HUES64 (cell line): ENCODE data around the gene TLK2.
"Not testable (repeated sequence)": the region's sequence is repeated elsewhere in the genome, so short reads cannot be mapped to it uniquely, and the experiment has no call there.

Experiments used
- H3K27ac ChIP-seq: 2 replicates; pipeline ENCODE4 v1.7.0; 2013; ENCODE audit warnings: low read depth, low read length, inconsistent platforms
- H3K27me3 ChIP-seq: 2 replicates; pipeline ENCODE4 v1.6.1; 2013; ENCODE audit warnings: mild to moderate bottlenecking, low read length; ENCODE audit not compliant: insufficient read depth
- H3K36me3 ChIP-seq: 2 replicates; pipeline ENCODE4 v1.6.1; 2013; ENCODE audit warnings: mild to moderate bottlenecking, low read length; ENCODE audit not compliant: insufficient read depth
- H3K4me1 ChIP-seq: 2 replicates; pipeline ENCODE4 v1.6.1; 2013; ENCODE audit warnings: mild to moderate bottlenecking, low read length, moderate library complexity; ENCODE audit not compliant: insufficient read depth
- H3K4me3 ChIP-seq: 2 replicates; pipeline ENCODE4 v1.5.1; 2013; ENCODE audit warnings: mild to moderate bottlenecking, low read length, moderate library complexity
- H3K9ac ChIP-seq: 2 replicates; pipeline ENCODE4 v1.6.1; 2013; ENCODE audit warnings: mild to moderate bottlenecking, low read depth, low read length
- H3K9me3 ChIP-seq: 2 replicates; pipeline ENCODE4 v1.6.1; 2013; ENCODE audit warnings: low read depth, low read length; ENCODE audit not compliant: insufficient read depth
- WGBS: fragments of 150-250, 120-280 bp; methylation state at CpG from one replicate; pipeline ENCODE4 v1.1.7; 2013; ENCODE audit warnings: missing lambda C conversion rate; 5-methylcytosine and 5-hydroxymethylcytosine counted together

TLK2 gene

GRCh38 chr17:62465271-62465670, 13.4 kb upstream of the TLK2 start:
- H3K27me3 ChIP-seq, H3K4me3 ChIP-seq, H3K4me1 ChIP-seq, H3K27ac ChIP-seq, H3K36me3 ChIP-seq, H3K9ac ChIP-seq, H3K9me3 ChIP-seq: not testable (repeated sequence)
- 94% methylated on average over 7 of the region's 7 CpGs for WGBS

- not testable (repeated sequence) for H3K27me3 ChIP-seq, H3K36me3 ChIP-seq, H3K4me3 ChIP-seq, H3K9me3 ChIP-seq, H3K9ac ChIP-seq, H3K4me1 ChIP-seq, H3K27ac ChIP-seq
- 86% methylated on average over 5 of the region's 8 CpGs for WGBS
Measured at GRCh38 chr17:62470666-62471379, 7.8 kb upstream of the TLK2 start.

GRCh38 chr17:62471380-62471880, 7.2 kb upstream of the TLK2 start:
- not testable (repeated sequence) for H3K4me3 ChIP-seq, H3K9ac ChIP-seq, H3K27ac ChIP-seq, H3K27me3 ChIP-seq, H3K36me3 ChIP-seq, H3K4me1 ChIP-seq, H3K9me3 ChIP-seq
- WGBS, result 90% methylated on average over 7 of the region's 9 CpGs

GRCh38 chr17:62473030-62473982, 5.3 kb upstream of the TLK2 start:
- not testable (repeated sequence) for H3K9ac ChIP-seq, H3K9me3 ChIP-seq, H3K36me3 ChIP-seq, H3K4me1 ChIP-seq, H3K4me3 ChIP-seq, H3K27me3 ChIP-seq
- 92% methylated on average over 4 of the region's 8 CpGs for WGBS
- peak overlapping the region; percentile 41; the same call in 1 of the 2 replicates for H3K27ac ChIP-seq

- H3K36me3 ChIP-seq, H3K4me1 ChIP-seq, H3K9ac ChIP-seq, H3K9me3 ChIP-seq, H3K27me3 ChIP-seq, H3K27ac ChIP-seq: not testable (repeated sequence)
- WGBS, result 90% methylated on average over 8 of the region's 8 CpGs
- peak overlapping the region; percentile 66 for H3K4me3 ChIP-seq
Measured at GRCh38 chr17:62477111-62477510, 1.5 kb upstream of the TLK2 start.

- H3K27me3 ChIP-seq, H3K9me3 ChIP-seq, H3K4me1 ChIP-seq: not testable (repeated sequence)
- Histone ChIP-seq H3K4me3 (peak overlapping the region; percentile 66), H3K36me3 (peaks cover 10% of the 10 kb centered on the region), H3K27ac (peak overlapping the region; percentile 65; the same call in 1 of the 2 replicates), H3K9ac (peak overlapping the region; percentile 78)
- 2% methylated on average over 61 of the region's 61 CpGs for WGBS
Measured at GRCh38 chr17:62477718-62478408, 762 bp upstream of the TLK2 start.

- WGBS, result under 1% methylated on average over 73 of the region's 84 CpGs
- H3K27me3 ChIP-seq, H3K4me1 ChIP-seq, H3K9me3 ChIP-seq: not testable (repeated sequence)
- peak overlapping the region; percentile 67; the same call in 1 of the 2 replicates for H3K27ac ChIP-seq
- peak overlapping the region; percentile 82 for H3K4me3 ChIP-seq
- H3K36me3 ChIP-seq, result peaks cover 16% of the 10 kb centered on the region
- peak overlapping the region; percentile 89 for H3K9ac ChIP-seq
Measured at GRCh38 chr17:62478880-62479638, 434 bp downstream of the TLK2 start.

GRCh38 chr17:62479639-62480258, 1.1 kb downstream of the TLK2 start:
- H3K27me3 ChIP-seq, H3K9me3 ChIP-seq, H3K4me1 ChIP-seq: not testable (repeated sequence)
- Histone ChIP-seq H3K27ac (peak overlapping the region; percentile 49; the same call in 1 of the 2 replicates), H3K4me3 (peak overlapping the region; percentile 82), H3K9ac (peak overlapping the region; percentile 89), H3K36me3 (peaks cover 16% of the 10 kb centered on the region)
- WGBS, result under 1% methylated on average over 15 of the region's 22 CpGs

GRCh38 chr17:62482553-62482952, 3.9 kb downstream of the TLK2 start:
- H3K27me3 ChIP-seq, H3K27ac ChIP-seq, H3K4me3 ChIP-seq, H3K9me3 ChIP-seq, H3K4me1 ChIP-seq, H3K9ac ChIP-seq: not testable (repeated sequence)
- H3K36me3 ChIP-seq, result peaks cover 22% of the 10 kb centered on the region
- 96% methylated on average over 2 of the region's 3 CpGs for WGBS

GRCh38 chr17:62490990-62491389, 12.4 kb downstream of the TLK2 start:
- not testable (repeated sequence) for H3K27me3 ChIP-seq, H3K36me3 ChIP-seq, H3K4me3 ChIP-seq, H3K27ac ChIP-seq, H3K4me1 ChIP-seq, H3K9ac ChIP-seq, H3K9me3 ChIP-seq
- WGBS, result no CpG with 5 or more reads among the region's 1 CpG
